Medulla oblongata (tissue), 1 donor: ENCODE data around the gene ADRM1.

ENCODE experiments used
- DNase-seq: peaks from one replicate; pipeline ENCODE4 v3.0.0-alpha.2; 2015; ENCODE audit errors: extremely low spot score

ADRM1 gene

GRCh38 chr20:62302341-62303061, at the start of gene ADRM1:
Gene ADRM1, plus strand, starts transcription at chr20:62302997. Its CDS starts 572 bp downstream, at chr20:62303569.
- peak; percentile 98 for DNase-seq

GRCh38 chr20:62253398-62253797, 49.4 kb upstream of the ADRM1 start:
- DNase-seq = no peak

GRCh38 chr20:62254021-62254724, 48.6 kb upstream of the ADRM1 start:
- no peak for DNase-seq

- no peak for DNase-seq
Measured at GRCh38 chr20:62255976-62256375, 46.8 kb upstream of the ADRM1 start.

- peak; percentile 33 for DNase-seq
Measured at GRCh38 chr20:62258499-62259293, 44.1 kb upstream of the ADRM1 start.

GRCh38 chr20:62259294-62259565, 43.6 kb upstream of the ADRM1 start:
- no peak for DNase-seq

GRCh38 chr20:62262064-62262463, 40.7 kb upstream of the ADRM1 start:
- no peak for DNase-seq

- DNase-seq = no peak
Measured at GRCh38 chr20:62263396-62263795, 39.4 kb upstream of the ADRM1 start.

- DNase-seq = no peak
Measured at GRCh38 chr20:62265365-62265764, 37.4 kb upstream of the ADRM1 start.

- no peak for DNase-seq
Measured at GRCh38 chr20:62266340-62266739, 36.5 kb upstream of the ADRM1 start.

- no peak for DNase-seq
Measured at GRCh38 chr20:62266851-62267250, 35.9 kb upstream of the ADRM1 start.

- DNase-seq = no peak
Measured at GRCh38 chr20:62267543-62267942, 35.3 kb upstream of the ADRM1 start.

GRCh38 chr20:62268228-62268900, 34.4 kb upstream of the ADRM1 start:
- DNase-seq = no peak

GRCh38 chr20:62269378-62269777, 33.4 kb upstream of the ADRM1 start:
- DNase-seq = no peak

- no peak for DNase-seq
Measured at GRCh38 chr20:62269871-62270270, 32.9 kb upstream of the ADRM1 start.

GRCh38 chr20:62272200-62272599, 30.6 kb upstream of the ADRM1 start:
- no peak for DNase-seq

- no peak for DNase-seq
Measured at GRCh38 chr20:62273416-62273815, 29.4 kb upstream of the ADRM1 start.

GRCh38 chr20:62274332-62274950, 28.4 kb upstream of the ADRM1 start:
- DNase-seq = no peak

GRCh38 chr20:62275219-62275618, 27.6 kb upstream of the ADRM1 start:
- no peak for DNase-seq

- DNase-seq = peak; percentile 51
Measured at GRCh38 chr20:62276439-62276838, 26.4 kb upstream of the ADRM1 start.

GRCh38 chr20:62277253-62277652, 25.5 kb upstream of the ADRM1 start:
- DNase-seq = no peak

GRCh38 chr20:62280303-62280702, 22.5 kb upstream of the ADRM1 start:
- DNase-seq = no peak
